Upper lobe of right lung (tissue), 1 donor: ENCODE results near the gene RNF144A. TPM values are rescaled to one million over a fixed set of nuclear protein-coding genes. Genes with fewer than 3 reads are reported as not detected.

Source experiments
- ATAC-seq: fragments of 200-7000 bp; cut with Tn5 transposase; one replicate; pipeline ENCODE4 v1.9.1; 2020; ENCODE audit warnings: mild to moderate bottlenecking, moderate library complexity
- DNase-seq: peaks from one replicate; pipeline ENCODE4 v3.0.0-alpha.2; 2020
- H3K27ac ChIP-seq: fragments of 200-600 bp; one replicate; pipeline ENCODE4 v1.8.0; 2022
- H3K27me3 ChIP-seq: fragments of 200-600 bp; one replicate; pipeline ENCODE4 v1.8.0; 2022; ENCODE audit warnings: mild to moderate bottlenecking
- H3K36me3 ChIP-seq: fragments of 200-600 bp; one replicate; pipeline ENCODE4 v1.8.0; 2022
- H3K4me1 ChIP-seq: fragments of 200-600 bp; one replicate; pipeline ENCODE4 v1.8.0; 2022
- H3K4me3 ChIP-seq: fragments of 200-600 bp; one replicate; pipeline ENCODE4 v1.8.0; 2022; ENCODE audit warnings: mild to moderate bottlenecking
- H3K9me3 ChIP-seq: fragments of 200-600 bp; one replicate; pipeline ENCODE4 v1.8.0; 2022
- intact Hi-C: fragments of 100-400 bp; cut with DNase I; formaldehyde crosslinking; loops from one replicate; pipeline ENCODE4 v1.11.0; 2022
- total RNA-seq: library from RNA; stranded (reverse); fragmentation: NEBNext Ultra II Directional; extraction: Animal tissue kit (Norgen Biotek cat#: 25700); gene quantifications from one replicate; pipeline ENCODE4 v1.2.1, GENCODE V29; 2021
- TF ChIP-seq, protein P1 (sequence below): fragments of 200-600 bp; IDR thresholded peaks from one replicate; pipeline ENCODE4 v1.8.0; 2022; ENCODE audit warnings: antibody characterized with exemption
- donor health status: DM: no; HTN: yes; CAD: no; lungs with severe emphysema.

Gene RNF144A
- total RNA-seq, 1 donor from 2014 or later, result 16.0 TPM

DNA sequence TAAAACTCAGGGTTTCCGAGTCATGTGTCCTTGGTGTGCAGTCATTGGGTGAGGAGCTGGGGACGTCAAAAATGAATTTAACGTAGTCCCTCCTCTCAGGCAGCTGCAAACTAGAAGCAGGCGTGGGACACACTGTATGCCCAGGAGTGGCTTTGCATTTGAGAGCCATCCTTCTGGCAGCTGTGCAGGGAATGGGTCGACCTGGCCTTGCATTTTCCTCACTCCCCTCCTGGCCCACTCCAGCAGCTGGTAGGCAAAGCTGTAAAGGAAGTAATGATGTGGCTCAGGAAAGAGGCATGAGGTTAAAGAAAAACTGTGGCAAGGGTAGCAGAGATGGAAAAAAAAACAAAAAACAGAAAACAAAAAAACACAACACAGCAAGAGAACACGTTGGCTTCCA lies 46.5 kb downstream of the RNF144A start:
- Histone ChIP-seq H3K27ac (no peak overlapping the region), H3K36me3 (no peaks in the 10 kb centered on the region), H3K4me3 (no peak overlapping the region), H3K27me3 (no peaks in the 10 kb centered on the region), H3K9me3 (no peaks in the 10 kb centered on the region), H3K4me1 (peaks cover 15% of the 10 kb centered on the region)
- no peak for DNase-seq
- intact Hi-C loops, result no loop called here
- ATAC-seq, result no peak
- TF ChIP-seq, protein P1, sequence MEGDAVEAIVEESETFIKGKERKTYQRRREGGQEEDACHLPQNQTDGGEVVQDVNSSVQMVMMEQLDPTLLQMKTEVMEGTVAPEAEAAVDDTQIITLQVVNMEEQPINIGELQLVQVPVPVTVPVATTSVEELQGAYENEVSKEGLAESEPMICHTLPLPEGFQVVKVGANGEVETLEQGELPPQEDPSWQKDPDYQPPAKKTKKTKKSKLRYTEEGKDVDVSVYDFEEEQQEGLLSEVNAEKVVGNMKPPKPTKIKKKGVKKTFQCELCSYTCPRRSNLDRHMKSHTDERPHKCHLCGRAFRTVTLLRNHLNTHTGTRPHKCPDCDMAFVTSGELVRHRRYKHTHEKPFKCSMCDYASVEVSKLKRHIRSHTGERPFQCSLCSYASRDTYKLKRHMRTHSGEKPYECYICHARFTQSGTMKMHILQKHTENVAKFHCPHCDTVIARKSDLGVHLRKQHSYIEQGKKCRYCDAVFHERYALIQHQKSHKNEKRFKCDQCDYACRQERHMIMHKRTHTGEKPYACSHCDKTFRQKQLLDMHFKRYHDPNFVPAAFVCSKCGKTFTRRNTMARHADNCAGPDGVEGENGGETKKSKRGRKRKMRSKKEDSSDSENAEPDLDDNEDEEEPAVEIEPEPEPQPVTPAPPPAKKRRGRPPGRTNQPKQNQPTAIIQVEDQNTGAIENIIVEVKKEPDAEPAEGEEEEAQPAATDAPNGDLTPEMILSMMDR, result no peak

DNA sequence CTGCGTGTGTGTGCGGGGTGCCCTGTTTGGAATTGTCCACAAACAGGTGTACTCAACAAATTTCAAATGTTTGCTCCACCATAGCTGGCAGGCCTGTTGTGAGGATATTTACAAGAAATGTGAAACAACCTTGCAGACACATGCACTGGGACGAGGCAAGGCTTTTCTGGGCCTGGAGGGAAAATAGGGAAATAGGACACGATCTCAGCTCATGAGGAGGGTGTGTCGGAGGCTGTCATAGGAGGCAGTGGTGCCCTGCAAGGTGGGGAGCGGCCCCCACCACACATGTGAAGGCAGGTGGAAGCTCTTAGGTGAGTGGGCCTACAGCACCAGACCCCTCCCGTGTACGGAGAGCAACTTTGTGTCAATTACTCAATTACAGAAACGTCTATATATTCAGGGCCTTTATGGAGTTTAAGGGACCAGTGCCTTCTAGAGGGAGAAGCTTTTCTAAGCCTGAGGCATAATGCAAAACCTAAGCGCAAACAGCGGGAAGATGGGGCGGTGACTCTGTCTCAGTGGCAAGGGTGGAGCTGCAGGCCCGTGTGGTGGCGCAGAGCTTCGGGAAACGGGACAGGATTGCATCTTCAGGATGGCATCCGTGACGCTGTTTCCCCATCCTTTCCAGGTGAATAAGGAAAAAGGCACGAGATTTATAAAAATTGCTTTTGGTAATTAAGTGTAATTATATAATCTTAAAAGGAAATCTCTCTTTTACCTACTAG lies 48.0 kb downstream of the RNF144A start:
- DNase-seq, result no peak
- TF ChIP-seq, protein P1, result no peak
- H3K27me3 ChIP-seq, result no peaks in the 10 kb centered on the region
- no peak overlapping the region for H3K4me3 ChIP-seq
- no peaks in the 10 kb centered on the region for H3K36me3 ChIP-seq
- intact Hi-C loops, result no loop called here
- no peak overlapping the region for H3K27ac ChIP-seq
- no peaks in the 10 kb centered on the region for H3K9me3 ChIP-seq
- H3K4me1 ChIP-seq, result peaks cover 14% of the 10 kb centered on the region
- no peak for ATAC-seq

GRCh38 chr2:6966446-6966940 lies 49.3 kb downstream of the RNF144A start:
- no peak for DNase-seq
- TF ChIP-seq, protein P1, result no peak
- intact Hi-C loops, result no loop called here

DNA sequence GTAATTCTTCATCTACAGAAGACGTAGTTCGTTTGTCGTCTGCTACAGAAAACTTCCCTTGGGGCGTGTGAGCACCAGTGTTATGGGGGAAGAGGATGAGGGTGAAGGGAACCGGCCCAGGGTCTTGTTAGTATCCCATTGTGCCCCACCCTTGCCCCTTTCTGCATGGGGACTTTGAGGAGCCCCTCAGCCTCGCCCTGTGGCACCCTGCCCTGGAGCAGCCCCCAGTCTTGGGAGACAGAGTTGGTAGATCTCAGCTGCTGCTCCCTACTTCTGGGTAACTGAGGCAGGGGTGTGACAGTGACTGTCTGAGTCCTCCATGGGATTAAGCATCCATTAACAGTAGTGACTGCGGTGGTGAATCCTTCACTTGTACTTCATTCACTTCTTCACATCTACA lies 50.1 kb downstream of the RNF144A start:
- H3K4me3 ChIP-seq, result no peak overlapping the region
- H3K27ac ChIP-seq, result no peak overlapping the region
- intact Hi-C loops, result no loop called here
- TF ChIP-seq, protein P1, result no peak
- no peaks in the 10 kb centered on the region for H3K9me3 ChIP-seq
- no peaks in the 10 kb centered on the region for H3K36me3 ChIP-seq
- ATAC-seq, result no peak
- no peaks in the 10 kb centered on the region for H3K27me3 ChIP-seq
- no peak for DNase-seq
- no peaks in the 10 kb centered on the region for H3K4me1 ChIP-seq

More at GRCh38 chr2:6966446-6966940, 49.3 kb downstream of the RNF144A start:
- peaks cover under 1% of the 10 kb centered on the region for H3K4me1 ChIP-seq
- no peaks in the 10 kb centered on the region for H3K36me3 ChIP-seq
- H3K27me3 ChIP-seq, result no peaks in the 10 kb centered on the region
- no peak overlapping the region for H3K27ac ChIP-seq
- no peak overlapping the region for H3K4me3 ChIP-seq
- H3K9me3 ChIP-seq, result no peaks in the 10 kb centered on the region
- no peak for ATAC-seq

DNA sequence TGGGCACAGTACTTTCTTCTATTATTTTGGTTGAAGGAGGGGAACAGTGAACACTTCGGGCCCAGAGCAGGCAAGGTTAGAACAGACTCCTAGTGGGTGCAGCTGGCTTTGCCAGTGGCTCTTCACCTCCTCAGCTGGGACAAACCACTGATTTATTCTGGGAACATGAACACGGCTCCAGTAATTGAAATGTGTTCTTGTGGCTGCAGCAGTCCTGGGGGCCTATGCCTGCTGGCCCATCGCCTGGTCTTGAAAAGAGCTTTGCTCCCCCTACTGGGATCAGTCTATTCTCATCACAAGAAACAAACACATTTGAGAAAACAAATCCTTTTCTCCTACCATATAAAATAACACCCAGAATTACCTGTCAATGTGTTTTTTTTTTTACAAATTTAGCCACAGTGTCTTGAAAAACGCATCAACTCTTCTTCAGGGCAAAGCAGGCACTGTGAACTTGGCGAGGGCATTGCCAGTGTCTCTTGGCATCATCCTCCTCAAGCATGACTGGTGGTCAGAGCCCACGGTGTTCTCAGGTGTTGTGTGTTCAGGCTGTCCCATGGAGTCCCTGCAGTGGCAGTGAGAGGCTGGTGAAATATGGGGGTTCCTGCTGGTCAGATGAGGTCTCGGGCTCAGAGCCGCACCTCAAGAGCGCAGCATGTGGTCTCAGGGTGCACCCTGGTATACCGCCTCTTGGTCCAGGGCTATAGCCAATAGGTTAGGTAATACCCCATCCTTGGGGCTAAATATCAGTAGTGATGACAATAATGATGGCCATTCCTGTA lies 51.3 kb downstream of the RNF144A start:
- intact Hi-C loops, result no loop called here
- Histone ChIP-seq H3K4me1 (no peaks in the 10 kb centered on the region), H3K4me3 (no peak overlapping the region), H3K9me3 (no peaks in the 10 kb centered on the region), H3K27ac (no peak overlapping the region), H3K27me3 (no peaks in the 10 kb centered on the region), H3K36me3 (no peaks in the 10 kb centered on the region)
- ATAC-seq (no peak), DNase-seq (no peak)
- TF ChIP-seq, protein P1, result no peak
